ENCODE data around the gene HOXA7. TPM values are rescaled to one million over a fixed set of nuclear protein-coding genes. Genes with fewer than 3 reads are reported as not detected.

The HOXA7 gene
- total and polyA plus RNA-seq, 2 of the 8 experiments (the other 6 are each of a cell fraction or from before 2014, with no cell fraction given) = 0.03 TPM; not detected in 1

DNA sequence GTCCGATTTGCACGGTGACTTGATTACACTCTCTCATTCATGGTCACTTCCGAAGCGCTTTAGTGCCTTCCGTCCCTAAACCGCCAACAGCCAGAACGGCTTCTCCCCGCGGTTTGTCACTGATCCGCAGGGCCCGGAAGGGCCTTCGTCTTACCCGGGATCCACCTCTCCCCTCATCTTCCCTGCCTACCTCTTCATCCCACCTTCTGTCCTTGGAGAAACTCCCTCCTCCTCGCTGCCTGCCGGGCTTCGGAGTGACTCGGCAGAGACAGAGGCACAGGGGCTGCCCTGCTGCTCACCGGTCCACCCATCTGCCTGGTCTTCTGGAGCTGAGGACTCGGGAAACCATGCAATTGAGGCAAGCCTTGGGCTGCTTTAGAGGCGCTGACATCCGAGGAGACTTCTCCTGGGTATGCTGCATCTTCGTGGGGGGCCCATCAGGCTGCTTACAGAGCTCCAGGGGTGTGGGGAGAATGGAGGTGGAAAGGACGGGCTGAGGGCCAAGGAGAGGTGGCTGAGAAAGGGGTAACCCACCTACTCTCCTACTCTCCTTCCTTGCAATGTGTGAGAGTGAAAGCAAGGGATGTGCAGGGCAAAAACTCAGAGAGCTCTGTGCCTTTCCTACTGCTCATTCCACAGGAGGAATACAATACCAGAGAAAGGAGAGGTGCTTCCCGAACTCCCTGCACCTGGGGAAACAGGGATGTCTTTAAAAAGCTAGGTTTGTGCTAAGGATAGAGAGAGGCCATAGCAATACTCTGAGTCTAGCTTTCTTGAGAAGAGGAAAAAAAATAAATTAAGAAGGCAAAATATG is 29.6 kb upstream of the HOXA7 start (continued):
- TF ChIP-seq, protein P1, sequence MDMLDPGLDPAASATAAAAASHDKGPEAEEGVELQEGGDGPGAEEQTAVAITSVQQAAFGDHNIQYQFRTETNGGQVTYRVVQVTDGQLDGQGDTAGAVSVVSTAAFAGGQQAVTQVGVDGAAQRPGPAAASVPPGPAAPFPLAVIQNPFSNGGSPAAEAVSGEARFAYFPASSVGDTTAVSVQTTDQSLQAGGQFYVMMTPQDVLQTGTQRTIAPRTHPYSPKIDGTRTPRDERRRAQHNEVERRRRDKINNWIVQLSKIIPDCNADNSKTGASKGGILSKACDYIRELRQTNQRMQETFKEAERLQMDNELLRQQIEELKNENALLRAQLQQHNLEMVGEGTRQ (IDR thresholded peaks at IDR 0.05; ENCODE audit: low read length) = no peak
- TF ChIP-seq CHD2 (IDR thresholded peaks at IDR 0.05; ENCODE audit: low read length) (no peak), GABPA (IDR thresholded peaks at IDR 0.05; ENCODE audit: borderline replicate concordance, insufficient read depth, low read length) (0 out of 2 replicates have a peak, but pooled peaks have one; percentile 32), TBP (IDR thresholded peaks at IDR 0.05; ENCODE audit: low read depth, low read length) (no peak), TCF12 (IDR thresholded peaks at IDR 0.05; ENCODE audit: low read depth, low read length) (no peak), BRCA1 (IDR thresholded peaks at IDR 0.05; ENCODE audit: low read depth, low read length) (no peak), CREB1 (IDR thresholded peaks at IDR 0.05) (no peak), ASH2L (IDR thresholded peaks at IDR 0.05; ENCODE audit: low read length) (no peak), NANOG (IDR thresholded peaks at IDR 0.05; ENCODE audit: insufficient read depth, low read depth, low read length, poor library complexity, severe bottlenecking) (no peak), HDAC2 (IDR thresholded peaks at IDR 0.05; ENCODE audit: borderline replicate concordance in 1 of 2, low read depth in 2 of 2, low read length in 2 of 2) (no peak), MAFK (IDR thresholded peaks at IDR 0.05; ENCODE audit: low read depth, low read length) (no peak), TAF1 (IDR thresholded peaks at IDR 0.05; ENCODE audit: low read depth, low read length) (no peak), SP1 (IDR thresholded peaks at IDR 0.05; ENCODE audit: low read depth, low read length) (peak; percentile 17; the same call in 1 of the 2 replicates)

All from H1 (cell line).